H9 (cell line): ENCODE results near the gene FGFBP3. TPM values are rescaled to one million over a fixed set of nuclear protein-coding genes. Genes with fewer than 3 reads are reported as not detected.

Source experiments
- DNase-seq: peaks from one replicate; pipeline ENCODE4 v3.0.0-alpha.2; 2017
- H2AFZ ChIP-seq: one replicate; pipeline ENCODE4 v1.6.1; 2013; ENCODE audit warnings: mild to moderate bottlenecking, low read length, control low read depth, moderate library complexity
- H2AK5ac ChIP-seq: 2 replicates; pipeline ENCODE4 v1.6.1; 2013; ENCODE audit warnings: low read length, control low read depth, mixed read lengths; ENCODE audit not compliant: insufficient read length
- H2BK120ac ChIP-seq: one replicate; pipeline ENCODE4 v1.6.1; 2013; ENCODE audit warnings: low read depth, mild to moderate bottlenecking, low read length, control low read depth, inconsistent platforms; ENCODE audit not compliant: poor library complexity, severe bottlenecking
- H2BK12ac ChIP-seq: 2 replicates; pipeline ENCODE4 v1.6.1; 2013; ENCODE audit warnings: low read length, control low read depth, mixed read lengths, low read depth; ENCODE audit not compliant: insufficient read length
- H2BK15ac ChIP-seq: 2 replicates; pipeline ENCODE4 v1.6.1; 2013; ENCODE audit warnings: low read depth, low read length, control low read depth
- H2BK20ac ChIP-seq: one replicate; pipeline ENCODE4 v1.6.1; 2013; ENCODE audit warnings: low read depth, mild to moderate bottlenecking, low read length, control low read depth, inconsistent platforms; ENCODE audit not compliant: poor library complexity, severe bottlenecking
- H2BK5ac ChIP-seq: 2 replicates; pipeline ENCODE4 v1.6.1; 2013; ENCODE audit warnings: low read length, control low read depth, mixed read lengths; ENCODE audit not compliant: insufficient read length
- H3K14ac ChIP-seq: 2 replicates; pipeline ENCODE4 v1.6.1; 2013; ENCODE audit warnings: low read length, control low read depth; ENCODE audit not compliant: insufficient read depth
- H3K18ac ChIP-seq: 2 replicates; pipeline ENCODE4 v1.6.1; 2013; ENCODE audit warnings: low read depth, mild to moderate bottlenecking, mixed read lengths, low read length, control low read depth; ENCODE audit not compliant: insufficient read length
- H3K23ac ChIP-seq: 2 replicates; pipeline ENCODE4 v1.6.1; 2013; ENCODE audit warnings: low read length, control low read depth, mixed read lengths, low read depth; ENCODE audit not compliant: insufficient read length
- H3K23me2 ChIP-seq: 2 replicates; pipeline ENCODE4 v1.6.1; 2013; ENCODE audit warnings: low read depth, mild to moderate bottlenecking, mixed read lengths, low read length, control low read depth; ENCODE audit not compliant: insufficient read length, poor library complexity, severe bottlenecking
- H3K27ac ChIP-seq: 2 replicates; pipeline ENCODE4 v1.5.1; 2013; ENCODE audit warnings: low read length, control low read depth, mixed read lengths, low read depth; ENCODE audit not compliant: insufficient read length
- H3K27me3 ChIP-seq: 2 replicates; pipeline ENCODE4 v1.6.1; 2013; ENCODE audit warnings: low read length, control low read depth, inconsistent platforms; ENCODE audit not compliant: insufficient read depth
- H3K4ac ChIP-seq: 2 replicates; pipeline ENCODE4 v1.6.1; 2013; ENCODE audit warnings: low read depth, mild to moderate bottlenecking, control low read depth, inconsistent platforms, low read length, moderate library complexity
- H3K4me1 ChIP-seq: 2 replicates; pipeline ENCODE4 v1.6.1; 2013; ENCODE audit warnings: low read length, control low read depth, inconsistent platforms; ENCODE audit not compliant: insufficient read depth
- H3K4me2 ChIP-seq: 2 replicates; pipeline ENCODE4 v1.6.1; 2013; ENCODE audit warnings: low read length, control low read depth, mixed read lengths; ENCODE audit not compliant: insufficient read length, insufficient read depth
- H3K56ac ChIP-seq: 2 replicates; pipeline ENCODE4 v1.6.1; 2013; ENCODE audit warnings: low read depth, mild to moderate bottlenecking, mixed read lengths, low read length, control low read depth; ENCODE audit not compliant: insufficient read length
- H3K79me1 ChIP-seq: 2 replicates; pipeline ENCODE4 v1.6.1; 2013; ENCODE audit warnings: low read depth, mild to moderate bottlenecking, moderate library complexity, low read length, control low read depth, inconsistent platforms; ENCODE audit not compliant: insufficient read depth, poor library complexity, severe bottlenecking
- H3K79me2 ChIP-seq: 2 replicates; pipeline ENCODE4 v1.6.1; 2013; ENCODE audit warnings: low read length, control low read depth, inconsistent platforms; ENCODE audit not compliant: insufficient read depth
- H3K9ac ChIP-seq: 2 replicates; pipeline ENCODE4 v1.6.1; 2013; ENCODE audit warnings: low read length, control low read depth, mixed read lengths; ENCODE audit not compliant: insufficient read length; ENCODE audit errors: extremely low read depth
- H3K9me3 ChIP-seq: one replicate; pipeline ENCODE4 v1.6.1; 2013; ENCODE audit warnings: low read depth, low read length, inconsistent platforms; ENCODE audit not compliant: control insufficient read depth
- H3T11ph ChIP-seq: one replicate; pipeline ENCODE4 v1.6.1; 2013; ENCODE audit warnings: mild to moderate bottlenecking, low read length, control low read depth, inconsistent platforms
- H4K20me1 ChIP-seq: one replicate; pipeline ENCODE4 v1.6.1; 2013; ENCODE audit not compliant: control insufficient read depth, insufficient read length, insufficient read depth
- H4K5ac ChIP-seq: 2 replicates; pipeline ENCODE4 v1.6.1; 2013; ENCODE audit warnings: low read depth, mild to moderate bottlenecking, mixed read lengths, low read length, control low read depth; ENCODE audit not compliant: insufficient read length
- H4K8ac ChIP-seq: replicated peaks from 2 replicates; pipeline ENCODE4 v1.6.1; 2013; ENCODE audit warnings: low read length, control low read depth, mixed read lengths, low read depth; ENCODE audit not compliant: insufficient read length
- H4K91ac ChIP-seq: 2 replicates; pipeline ENCODE4 v1.6.1; 2013; ENCODE audit warnings: low read depth, mild to moderate bottlenecking, moderate library complexity, mixed read lengths, low read length, control low read depth; ENCODE audit not compliant: insufficient read length
- H3K27ac Mint-ChIP-seq, 3 experiments: 2 replicates in 2 of 3; 3 replicates in 1 of 3; pipeline ENCODE4 v1.8.0; 2020 to 2021; ENCODE audit warnings: mixed read lengths in 3 of 3, mild to moderate bottlenecking in 1 of 3, moderate library complexity in 1 of 3
- H3K27me3 Mint-ChIP-seq: 2 replicates; pipeline ENCODE4 v1.8.0; 2021; ENCODE audit warnings: low read depth, mild to moderate bottlenecking, moderate library complexity, mixed read lengths
- H3K36me3 Mint-ChIP-seq, 3 experiments: 2 replicates in 2 of 3; 3 replicates in 1 of 3; pipeline ENCODE4 v1.8.0; 2020 to 2021; ENCODE audit warnings: low read depth in 3 of 3, mixed read lengths in 3 of 3; ENCODE audit not compliant: insufficient read depth in 1 of 3
- H3K4me1 Mint-ChIP-seq, 2 experiments: 2 replicates each; pipeline ENCODE4 v1.8.0; 2020; ENCODE audit warnings: mixed read lengths in 2 of 2
- H3K4me3 Mint-ChIP-seq, 2 experiments: 2 replicates in 1 of 2; 3 replicates in 1 of 2; pipeline ENCODE4 v1.8.0; 2020 to 2021; ENCODE audit warnings: mild to moderate bottlenecking in 2 of 2, mixed read lengths in 2 of 2, moderate library complexity in 1 of 2
- H3K9me3 Mint-ChIP-seq, 2 experiments: 2 replicates in 1 of 2; 3 replicates in 1 of 2; pipeline ENCODE4 v1.8.0; 2020; ENCODE audit warnings: mild to moderate bottlenecking in 2 of 2, mixed read lengths in 2 of 2, moderate library complexity in 1 of 2
- WGBS: extraction: QIAGEN DNeasy Blood & Tissue Kit; methylation state at CpG from one replicate; pipeline ENCODE4 v1.1.7; 2013; ENCODE audit warnings: missing lambda C conversion rate, low lambda C conversion rate, mixed read lengths; ENCODE audit not compliant: insufficient read length; ENCODE audit errors: extremely low coverage; 5-methylcytosine and 5-hydroxymethylcytosine counted together
- total RNA-seq: library from RNA; stranded (reverse); gene quantifications from 2 replicates; pipeline ENCODE4 v1.2.1, GENCODE V29; 2021
- TF ChIP-seq, protein P1 (sequence below): fragments of 200-600 bp; sonication (generic); conservative IDR thresholded peaks from 3 replicates; pipeline ENCODE4 v1.8.0; 2021; ENCODE audit warnings: antibody characterized with exemption, mild to moderate bottlenecking

Gene FGFBP3
- total RNA-seq, 1 experiment from 2014 or later, result 49.3 TPM

DNA sequence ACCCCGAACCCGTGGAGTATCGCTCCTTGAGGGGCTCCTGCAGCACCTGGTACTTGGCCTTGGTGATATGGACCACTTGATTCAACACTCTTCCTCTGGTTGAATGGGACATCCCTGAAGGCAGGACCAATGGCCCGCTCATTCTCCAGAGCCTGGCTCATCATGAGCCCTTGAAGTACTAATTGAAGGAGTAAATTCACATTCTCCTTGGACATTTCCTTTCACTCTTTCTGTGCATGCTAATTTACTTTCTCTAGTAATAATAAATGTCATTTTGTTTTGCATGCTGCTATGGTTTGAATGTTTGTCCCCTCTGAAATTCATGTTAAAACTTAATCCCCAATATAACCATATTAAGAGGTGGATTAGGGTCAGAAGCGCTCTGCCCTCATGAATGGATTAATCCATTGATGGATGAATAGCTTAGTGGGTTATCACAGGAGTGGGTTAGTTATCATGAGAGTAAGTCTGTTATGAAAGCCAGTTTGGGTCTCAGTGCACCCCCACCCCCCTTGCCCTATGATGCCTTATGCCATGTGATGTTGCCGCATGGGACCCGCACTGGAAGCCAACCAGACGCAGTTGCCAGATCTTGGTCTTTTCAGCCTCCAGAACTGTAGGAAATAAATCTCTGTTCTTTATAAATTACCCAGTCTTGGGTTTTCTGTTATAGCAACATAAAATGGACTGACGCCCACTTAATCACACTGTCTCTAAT, 23.8 kb downstream of the FGFBP3 start:
- TF ChIP-seq, protein P1, sequence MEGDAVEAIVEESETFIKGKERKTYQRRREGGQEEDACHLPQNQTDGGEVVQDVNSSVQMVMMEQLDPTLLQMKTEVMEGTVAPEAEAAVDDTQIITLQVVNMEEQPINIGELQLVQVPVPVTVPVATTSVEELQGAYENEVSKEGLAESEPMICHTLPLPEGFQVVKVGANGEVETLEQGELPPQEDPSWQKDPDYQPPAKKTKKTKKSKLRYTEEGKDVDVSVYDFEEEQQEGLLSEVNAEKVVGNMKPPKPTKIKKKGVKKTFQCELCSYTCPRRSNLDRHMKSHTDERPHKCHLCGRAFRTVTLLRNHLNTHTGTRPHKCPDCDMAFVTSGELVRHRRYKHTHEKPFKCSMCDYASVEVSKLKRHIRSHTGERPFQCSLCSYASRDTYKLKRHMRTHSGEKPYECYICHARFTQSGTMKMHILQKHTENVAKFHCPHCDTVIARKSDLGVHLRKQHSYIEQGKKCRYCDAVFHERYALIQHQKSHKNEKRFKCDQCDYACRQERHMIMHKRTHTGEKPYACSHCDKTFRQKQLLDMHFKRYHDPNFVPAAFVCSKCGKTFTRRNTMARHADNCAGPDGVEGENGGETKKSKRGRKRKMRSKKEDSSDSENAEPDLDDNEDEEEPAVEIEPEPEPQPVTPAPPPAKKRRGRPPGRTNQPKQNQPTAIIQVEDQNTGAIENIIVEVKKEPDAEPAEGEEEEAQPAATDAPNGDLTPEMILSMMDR, result no peak
- no peak overlapping the region for H2BK15ac ChIP-seq
- no CpG with 5 or more reads among the region's 9 CpGs for WGBS
- no peak overlapping the region for H4K5ac ChIP-seq
- peaks cover 2 to 3% of the 10 kb centered on the region in 2 experiments; a peak in 4 of 5 replicates for H3K9me3 Mint-ChIP-seq
- H3K4me3 Mint-ChIP-seq, result peak overlapping the region in 1 of 2 experiments; percentile 26; a peak in 1 of 5 replicates
- H3K9ac ChIP-seq, result no peak overlapping the region
- no peak overlapping the region for H3K4me2 ChIP-seq
- H3K23me2 ChIP-seq, result no peaks in the 10 kb centered on the region
- no peak overlapping the region for H4K8ac ChIP-seq
- H2BK5ac ChIP-seq, result no peak overlapping the region
- H3K14ac ChIP-seq, result no peak overlapping the region
- H3K23ac ChIP-seq, result no peak overlapping the region
- peaks cover 63 to 67% of the 10 kb centered on the region in 2 experiments for H3K4me1 Mint-ChIP-seq
- H3K18ac ChIP-seq, result peak overlapping the region; percentile 5
- H3K56ac ChIP-seq, result no peak overlapping the region
- H3K79me2 ChIP-seq, result no peaks in the 10 kb centered on the region
- DNase-seq, result no peak
- peak overlapping the region; percentile 71 to 96 (median 94) for H3K27ac Mint-ChIP-seq
- H3K27me3 Mint-ChIP-seq, result no peaks in the 10 kb centered on the region
- H4K91ac ChIP-seq, result no peak overlapping the region
- H2BK12ac ChIP-seq, result peak overlapping the region; percentile 28
- peak overlapping the region; percentile 6 for H3K27ac ChIP-seq
- no peaks in the 10 kb centered on the region for H3K27me3 ChIP-seq
- no peak overlapping the region for H3K4ac ChIP-seq
- H3K36me3 Mint-ChIP-seq, result peaks cover 4 to 18% (median 6%) of the 10 kb centered on the region in 3 experiments; a peak in 5 of 7 replicates
- H3K79me1 ChIP-seq, result no peaks in the 10 kb centered on the region
- H2AK5ac ChIP-seq, result peak overlapping the region; percentile 72
- no peaks in the 10 kb centered on the region for H3K9me3 ChIP-seq
- H2BK120ac ChIP-seq, result no peak overlapping the region
- no peaks in the 10 kb centered on the region for H4K20me1 ChIP-seq
- H2BK20ac ChIP-seq, result no peak overlapping the region
- H2AFZ ChIP-seq, result no peak overlapping the region
- peaks cover 16% of the 10 kb centered on the region for H3K4me1 ChIP-seq
- no peak overlapping the region for H3T11ph ChIP-seq
